VCaP (cell line): Measurements from ENCODE around the gene PERM1.

Experiments used
- H3K27ac ChIP-seq: fragments of 450-650 bp; 2 replicates; pipeline ENCODE4 v1.5.1; 2017
- CTCF ChIP-seq: fragments of 450-650 bp; conservative IDR thresholded peaks from 2 replicates; pipeline ENCODE4 v1.5.1; 2017; ENCODE audit warnings: mild to moderate bottlenecking, moderate library complexity

Gene PERM1

GRCh38 chr1:1024149-1024770, 42.4 kb upstream of the PERM1 start:
- TF ChIP-seq CTCF, result no peak
- no peak overlapping the region for H3K27ac ChIP-seq

- TF ChIP-seq CTCF, result no peak
- H3K27ac ChIP-seq, result no peak overlapping the region
These were observed 41.8 kb upstream of the PERM1 start for GRCh38 chr1:1023700-1024099.

GRCh38 chr1:1022302-1023009, 40.6 kb upstream of the PERM1 start:
- no peak overlapping the region for H3K27ac ChIP-seq
- no peak for TF ChIP-seq CTCF

- H3K27ac ChIP-seq, result no peak overlapping the region
- no peak for TF ChIP-seq CTCF
These were observed 40.0 kb upstream of the PERM1 start for GRCh38 chr1:1021920-1022259.

GRCh38 chr1:1021010-1021919, 39.4 kb upstream of the PERM1 start:
- TF ChIP-seq CTCF, result no peak
- peak overlapping the region; percentile 86 for H3K27ac ChIP-seq

- H3K27ac ChIP-seq, result peak overlapping the region; percentile 86
- no peak for TF ChIP-seq CTCF
These were observed 38.6 kb upstream of the PERM1 start for GRCh38 chr1:1020415-1021009.

- no peak for TF ChIP-seq CTCF
- H3K27ac ChIP-seq, result peak within 1 kb of the TSS; percentile 86
These were observed 38.1 kb upstream of the PERM1 start, which contains the start of gene AGRN for GRCh38 chr1:1020000-1020404. TSS of gene AGRN (plus strand) at chr1:1020120. CDS start at chr1:1020173, 53 bp downstream.
